Peyer's patch (tissue), 4 donors: ENCODE data around the gene STAT6. TPM values are rescaled to one million over a fixed set of nuclear protein-coding genes. Genes with fewer than 3 reads are reported as not detected.
"Not testable (repeated sequence)": the region's sequence is repeated elsewhere in the genome, so short reads cannot be mapped to it uniquely, and the experiment has no call there.

ENCODE experiments used
- DNase-seq, 3 donors: peaks; one replicate each; pipeline ENCODE4 v3.0.0-alpha.2; 2017 to 2019
- H3K27ac ChIP-seq, 4 donors: fragments of 200-600 bp; sonication (generic); one replicate each; pipeline ENCODE4 v1.5.1; 2016 to 2019
- H3K27me3 ChIP-seq, 2 donors: fragments of 200-600 bp; sonication (generic); one replicate each; pipeline ENCODE4 v1.5.1; 2019
- H3K36me3 ChIP-seq, 3 donors: fragments of 200-600 bp; sonication (generic); one replicate each; pipeline ENCODE4 v1.5.1; 2016 to 2019
- H3K4me1 ChIP-seq, 4 donors: fragments of 200-600 bp; sonication (generic); one replicate each; pipeline ENCODE4 v1.5.1; 2016 to 2019
- H3K4me3 ChIP-seq, 4 donors: fragments of 200-600 bp; sonication (generic); 1 replicate in 3 of 4; 2 replicates in 1 of 4; pipeline ENCODE4 v1.5.1; 2016 to 2019; ENCODE audit warnings: mild to moderate bottlenecking in 1 of 4
- H3K9me3 ChIP-seq, 4 donors: fragments of 200-600 bp; sonication (generic); one replicate each; pipeline ENCODE4 v1.5.1; 2016 to 2019; ENCODE audit warnings: mild to moderate bottlenecking in 1 of 4
- CTCF ChIP-seq, 6 experiments: fragments of 450-650 bp in 4 of 6; fragments of 200-600 bp in 2 of 6; sonication (generic) in 1 of 6; IDR thresholded peaks; one replicate each; pipeline ENCODE4 v1.5.1; 2017 to 2019; ENCODE audit warnings: antibody characterized with exemption in 6 of 6, mild to moderate bottlenecking in 3 of 6, moderate library complexity in 1 of 6
- POLR2A ChIP-seq, 2 donors: fragments of 450-650 bp; IDR thresholded peaks; one replicate each; pipeline ENCODE4 v1.5.1; 2017; ENCODE audit warnings: antibody characterized with exemption in 2 of 2, mild to moderate bottlenecking in 2 of 2, moderate library complexity in 2 of 2
- total RNA-seq, 4 donors: library from RNA; depleted of rRNA; stranded (reverse); fragments of >200 nt; gene quantifications; one replicate each; pipeline ENCODE4 v1.1.0, GENCODE V29; 2016

Gene STAT6
- total RNA-seq, 4 donors from 2014 or later, result 278 to 416 (median 382) TPM

- Histone ChIP-seq H3K4me3 (peak overlapping the region in 1 of 4 donors; percentile 3), H3K9me3 (no peaks in the 10 kb centered on the region), H3K27me3 (no peaks in the 10 kb centered on the region), H3K27ac (peak overlapping the region in 3 of 4 donors; percentile 55 to 68 (median 61)), H3K36me3 (no peaks in the 10 kb centered on the region), H3K4me1 (peaks cover 0 to 31% (median 3%) of the 10 kb centered on the region in 4 donors)
- peak in 1 of 3 donors; percentile 83 for DNase-seq
- TF ChIP-seq POLR2A (IDR thresholded peaks at IDR 0.05), result no peak
Measured at GRCh38 chr12:57057067-57057751, 54.0 kb downstream of the STAT6 start.

- H3K27me3 ChIP-seq, result no peaks in the 10 kb centered on the region
- H3K4me1 ChIP-seq, result peaks cover 0 to 25% (median 3%) of the 10 kb centered on the region in 4 donors
- no peak overlapping the region for H3K27ac ChIP-seq
- H3K9me3 ChIP-seq, result no peaks in the 10 kb centered on the region
- H3K4me3 ChIP-seq, result no peak overlapping the region
- DNase-seq, result no peak
- TF ChIP-seq POLR2A (IDR thresholded peaks at IDR 0.05), result no peak
- TF ChIP-seq CTCF (IDR thresholded peaks at IDR 0.05), result no peak
- no peaks in the 10 kb centered on the region for H3K36me3 ChIP-seq
Measured at GRCh38 chr12:57055824-57056223, 55.3 kb downstream of the STAT6 start.

DNA sequence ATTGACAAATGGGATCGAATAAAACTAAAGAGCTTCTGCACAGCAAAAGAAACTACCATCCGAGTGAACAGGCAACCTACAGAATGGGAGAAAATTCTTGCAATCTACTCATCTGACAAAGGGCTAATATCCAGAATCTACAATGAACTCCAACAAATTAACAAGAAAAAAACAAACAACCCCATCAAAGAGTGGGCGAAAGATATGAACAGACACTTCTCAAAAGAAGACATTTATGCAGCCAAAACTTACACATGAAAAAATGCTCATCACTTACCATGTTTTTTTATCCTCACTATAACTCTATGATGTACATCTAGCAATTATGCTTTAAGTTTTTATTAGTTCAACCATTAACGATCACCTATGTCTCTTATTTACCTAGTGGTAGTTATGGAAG lies 57.3 kb downstream of the STAT6 start:
- H3K4me1 ChIP-seq, H3K4me3 ChIP-seq, H3K36me3 ChIP-seq, H3K27ac ChIP-seq, H3K9me3 ChIP-seq, H3K27me3 ChIP-seq, DNase-seq: not testable (repeated sequence)

GRCh38 chr12:57053146-57053545 lies 58.0 kb downstream of the STAT6 start:
- DNase-seq, H3K36me3 ChIP-seq, H3K27me3 ChIP-seq, H3K4me3 ChIP-seq, H3K4me1 ChIP-seq, H3K27ac ChIP-seq, H3K9me3 ChIP-seq: not testable (repeated sequence)

GRCh38 chr12:57051011-57051410 lies 60.2 kb downstream of the STAT6 start:
- peaks cover 0 to 15% (median 0%) of the 10 kb centered on the region in 3 donors for H3K36me3 ChIP-seq
- H3K27me3 ChIP-seq, result no peaks in the 10 kb centered on the region
- H3K4me1 ChIP-seq, result peaks cover 0 to 22% (median 3%) of the 10 kb centered on the region in 4 donors
- H3K27ac ChIP-seq, result peak overlapping the region in 3 of 4 donors; percentile 66 to 86 (median 84)
- H3K4me3 ChIP-seq, result peak overlapping the region in 3 of 4 donors; percentile 1 to 58 (median 55)
- peak in 1 of 3 donors; percentile 62 for DNase-seq
- H3K9me3 ChIP-seq, result no peaks in the 10 kb centered on the region
- TF ChIP-seq POLR2A (IDR thresholded peaks at IDR 0.05), result peak in 1 of 2 donors; percentile 29
- TF ChIP-seq CTCF (IDR thresholded peaks at IDR 0.05), result peak in 1 of 6 experiments; percentile 10

DNA sequence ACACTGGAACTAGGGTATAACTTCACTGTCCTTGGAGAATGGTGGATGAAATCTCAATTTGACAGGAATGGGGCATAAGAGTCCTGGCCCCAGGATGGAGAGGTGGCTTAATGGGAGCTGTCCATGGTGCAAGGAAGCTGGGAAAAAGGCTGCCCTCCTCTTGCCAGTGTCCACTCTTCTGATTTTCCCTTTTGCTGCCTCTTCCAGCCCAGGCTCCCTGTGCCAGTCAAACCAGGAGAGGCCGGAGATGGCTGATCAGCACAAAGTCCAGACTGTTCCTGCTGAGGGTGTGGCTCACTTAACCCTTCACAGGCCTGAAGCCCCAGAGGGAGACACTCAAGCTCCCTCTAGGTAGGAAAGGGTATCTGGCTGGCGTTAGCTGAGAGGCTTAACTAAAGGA lies 61.3 kb downstream of the STAT6 start, which contains the start of gene MYO1A:
MYO1A (minus strand) TSS at position 240 of the 400 bp plus-strand sequence. CDS start 1,806 bp downstream, outside the sequence.
- Histone ChIP-seq H3K27ac (peak within 1 kb of the TSS in 3 of 4 donors; percentile 66 to 86 (median 84)), H3K4me3 (peak within 1 kb of the TSS in 3 of 4 donors; percentile 34 to 58 (median 55)), H3K4me1 (peaks cover 0 to 22% (median 3%) of the 10 kb centered on the region in 4 donors), H3K36me3 (peaks cover 0 to 24% (median 0%) of the 10 kb centered on the region in 3 donors), H3K27me3 (no peaks in the 10 kb centered on the region), H3K9me3 (no peaks in the 10 kb centered on the region)
- TF ChIP-seq POLR2A (IDR thresholded peaks at IDR 0.05), result peak; percentile 65 to 76
- no peak for TF ChIP-seq CTCF (IDR thresholded peaks at IDR 0.05)
- DNase-seq, result peak in 2 of 3 donors; percentile 78 to 85

GRCh38 chr12:57049119-57049446 lies 62.1 kb downstream of the STAT6 start:
- peak overlapping the region in 3 of 4 donors; percentile 34 to 58 (median 55) for H3K4me3 ChIP-seq

More at GRCh38 chr12:57049119-57049446, 62.1 kb downstream of the STAT6 start:
- peak; percentile 40 to 63 for TF ChIP-seq POLR2A (IDR thresholded peaks at IDR 0.05)
- no peak for TF ChIP-seq CTCF (IDR thresholded peaks at IDR 0.05)
- peak in 2 of 3 donors; percentile 76 to 79 for DNase-seq
- no peaks in the 10 kb centered on the region for H3K27me3 ChIP-seq
- H3K9me3 ChIP-seq, result no peaks in the 10 kb centered on the region
- peak overlapping the region in 3 of 4 donors; percentile 66 to 86 (median 84) for H3K27ac ChIP-seq
- H3K36me3 ChIP-seq, result peaks cover 0 to 32% (median 0%) of the 10 kb centered on the region in 3 donors
- H3K4me1 ChIP-seq, result peaks cover 0 to 22% (median 3%) of the 10 kb centered on the region in 4 donors
